ENCODE data around the gene DOCK11. TPM values are rescaled to one million over a fixed set of nuclear protein-coding genes. Genes with fewer than 3 reads are reported as not detected.
"Not testable (repeated sequence)": the region's sequence is repeated elsewhere in the genome, so short reads cannot be mapped to it uniquely, and the experiment has no call there.

The DOCK11 gene
- polyA plus RNA-seq, 6 donors from 2014 or later: 15.4 to 29.9 (median 19.7) TPM

GRCh38 chrX:118732551-118732950, 236.9 kb downstream of the DOCK11 start:
- not testable (repeated sequence) for H3K27ac Mint-ChIP-seq; ATAC-seq (ENCODE audit: low read depth in 2 of 2); DNase-seq; H3K4me3 Mint-ChIP-seq; H3K27me3 Mint-ChIP-seq
- Mint-ChIP-seq H3K9me3 (peaks cover 2 to 26% (median 8%) of the 10 kb centered on the region in 7 donors), H3K4me1 (peaks cover 26 to 59% (median 56%) of the 10 kb centered on the region in 3 donors), H3K36me3 (peaks cover 4 to 16% of the 10 kb centered on the region in 2 donors)

DNA sequence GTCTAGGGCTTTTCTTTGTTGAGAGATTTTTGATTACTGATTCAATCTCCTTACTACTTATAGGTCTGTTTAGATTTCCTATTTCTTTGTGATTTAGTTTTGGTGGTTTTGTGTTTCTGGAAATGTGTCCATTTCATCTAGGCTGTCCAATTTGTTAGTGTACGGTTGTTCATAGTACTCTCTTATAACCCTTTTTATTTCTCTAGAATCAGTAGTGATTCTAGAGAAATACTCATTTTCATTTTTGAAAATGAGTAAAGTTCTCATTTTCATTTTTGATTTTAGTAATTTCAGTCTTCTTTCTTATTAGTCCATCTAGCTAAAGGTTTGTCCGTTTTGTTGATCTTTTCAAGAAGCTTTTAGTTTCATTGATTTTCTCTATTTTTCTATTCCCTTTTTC, 239.3 kb downstream of the DOCK11 start:
- no peak for ATAC-seq (ENCODE audit: low read depth in 2 of 2)
- H3K27ac Mint-ChIP-seq: peak overlapping the region in 2 of 6 donors; percentile 36 to 66
- peaks cover 2 to 26% (median 11%) of the 10 kb centered on the region in 7 donors for H3K9me3 Mint-ChIP-seq
- H3K4me3 Mint-ChIP-seq: peak overlapping the region in 1 of 8 donors; percentile 5
- peaks cover 4 to 17% of the 10 kb centered on the region in 2 donors for H3K36me3 Mint-ChIP-seq
- H3K27me3 Mint-ChIP-seq: no peaks in the 10 kb centered on the region
- H3K4me1 Mint-ChIP-seq: peaks cover 18 to 40% (median 39%) of the 10 kb centered on the region in 3 donors
- no peak for DNase-seq

Other genes starting within 250 kb of the DOCK11 start
- 1 to 10 TPM; 4.4 to 10.0 (median 6.5) TPM for gene WDR44, start 149.7 kb upstream of the DOCK11 start, polyA plus RNA-seq (ENCODE audit: low read depth in 6 of 6)
- gene IL13RA1, start 231.8 kb downstream of the DOCK11 start, polyA plus RNA-seq (ENCODE audit: low read depth in 6 of 6): 100 to 1,000 TPM in 1 of 6 donors, 10 to 100 TPM in 5; 28.9 to 109 (median 41.7) TPM

Measured in naive B cell (primary cell).